ENCODE data around the gene POU2F2.
"Not testable (repeated sequence)": the region's sequence is repeated elsewhere in the genome, so short reads cannot be mapped to it uniquely, and the experiment has no call there.

Gene POU2F2

GRCh38 chr19:42111384-42111783 lies 20.9 kb downstream of the POU2F2 start:
- DNase-seq (ENCODE audit: insufficient read length, low spot score) (no peak), FAIRE-seq (no peak)
- TF ChIP-seq POLR2A (IDR thresholded peaks at IDR 0.05; ENCODE audit: low read depth, low read length): no peak

DNA sequence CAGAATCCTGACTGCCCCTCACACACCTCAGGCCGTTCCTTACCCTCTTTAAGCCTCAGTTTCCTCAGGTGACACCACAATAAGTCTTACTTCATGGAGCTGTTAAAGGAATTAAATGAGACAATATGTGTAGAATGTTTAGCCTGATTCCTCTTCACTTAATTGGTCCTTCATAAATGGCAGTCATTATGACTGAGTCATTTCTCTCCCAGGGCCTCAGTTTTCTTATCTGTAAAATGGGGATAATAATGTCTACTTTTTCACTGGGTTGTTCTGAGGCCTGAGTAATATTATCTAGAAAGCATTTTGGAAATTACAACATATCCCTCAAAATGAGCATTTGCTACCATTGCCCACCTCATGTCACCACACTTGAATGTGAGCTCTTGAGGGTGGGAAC lies 21.6 kb downstream of the POU2F2 start:
- FAIRE-seq (no peak), DNase-seq (ENCODE audit: insufficient read length, low spot score) (no peak)
- no peak for TF ChIP-seq POLR2A (IDR thresholded peaks at IDR 0.05; ENCODE audit: low read depth, low read length)

DNA sequence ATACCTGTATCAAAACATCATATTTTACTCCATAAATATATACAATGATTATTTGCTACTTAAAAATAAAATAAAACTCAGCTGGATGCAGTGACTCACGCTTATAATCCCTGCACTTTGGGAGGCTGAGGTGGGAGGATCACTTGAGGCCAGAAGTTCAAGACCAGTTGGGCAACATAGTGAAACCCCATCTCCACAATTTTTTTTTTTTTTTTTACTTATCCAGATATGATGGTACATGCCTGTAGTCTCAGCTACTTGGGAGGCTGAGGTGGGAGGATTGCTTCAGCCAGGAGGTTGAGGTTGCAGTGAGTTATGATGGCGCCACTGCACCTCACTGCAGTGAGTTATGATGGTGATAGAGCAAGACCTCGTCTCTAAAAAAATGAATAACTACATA lies 22.4 kb downstream of the POU2F2 start:
- no peak for FAIRE-seq
- DNase-seq (ENCODE audit: insufficient read length, low spot score): no peak
- no peak for TF ChIP-seq POLR2A (IDR thresholded peaks at IDR 0.05; ENCODE audit: low read depth, low read length)

- FAIRE-seq (no peak), DNase-seq (ENCODE audit: insufficient read length, low spot score) (peak; percentile 89)
- no peak for TF ChIP-seq POLR2A (IDR thresholded peaks at IDR 0.05; ENCODE audit: low read depth, low read length)
Measured at GRCh38 chr19:42108527-42109389, 23.5 kb downstream of the POU2F2 start.

DNA sequence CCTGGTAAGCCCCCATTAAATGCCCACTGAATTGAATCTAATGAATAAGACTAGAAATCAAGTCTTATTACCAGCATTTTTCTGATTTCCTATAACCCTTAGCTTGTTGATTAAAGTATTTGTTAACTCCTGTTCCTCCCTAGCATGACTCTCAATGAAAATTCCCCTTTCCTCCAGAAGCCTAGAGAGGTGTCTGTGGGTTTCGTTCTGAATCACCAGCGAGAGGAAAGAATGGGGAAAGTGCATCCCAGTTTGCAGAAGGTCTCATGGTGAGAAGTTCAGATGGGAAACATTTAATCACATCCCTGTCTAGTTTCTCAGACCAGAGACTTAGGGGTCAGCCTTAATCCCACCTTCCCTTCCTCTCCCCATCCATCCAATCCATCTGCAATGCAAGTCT lies 26.9 kb downstream of the POU2F2 start:
- DNase-seq (ENCODE audit: insufficient read length, low spot score) (no peak), FAIRE-seq (no peak)
- no peak for TF ChIP-seq POLR2A (IDR thresholded peaks at IDR 0.05; ENCODE audit: low read depth, low read length)

- no peak for FAIRE-seq
Measured at GRCh38 chr19:42102877-42103276, 29.4 kb downstream of the POU2F2 start.

DNA sequence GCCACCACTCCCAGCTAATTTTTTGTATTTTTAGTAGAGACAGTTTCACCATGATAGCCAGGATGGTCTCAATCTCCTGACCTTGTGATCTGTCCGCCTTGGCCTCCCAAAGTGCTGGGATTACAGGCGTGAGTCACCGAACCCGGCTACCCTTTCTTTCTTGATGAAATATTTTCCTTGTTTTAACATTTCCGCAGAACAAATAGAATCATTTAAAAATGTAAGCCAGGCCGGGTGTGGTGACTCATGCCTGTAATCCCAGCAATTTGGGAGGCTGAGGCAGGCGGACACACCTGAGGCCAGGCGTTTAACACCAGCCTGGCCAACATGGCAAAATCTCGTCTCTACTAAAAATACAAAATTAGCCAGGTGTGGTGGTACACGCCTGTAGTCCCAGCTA lies 32.0 kb downstream of the POU2F2 start:
- FAIRE-seq; DNase-seq (ENCODE audit: insufficient read length, low spot score): not testable (repeated sequence)

More at GRCh38 chr19:42102877-42103276, 29.4 kb downstream of the POU2F2 start:
- no peak for DNase-seq (ENCODE audit: insufficient read length, low spot score)
- no peak for TF ChIP-seq POLR2A (IDR thresholded peaks at IDR 0.05; ENCODE audit: low read depth, low read length)

- no peak for DNase-seq (ENCODE audit: insufficient read length, low spot score)
- FAIRE-seq: no peak
- no peak for TF ChIP-seq POLR2A (IDR thresholded peaks at IDR 0.05; ENCODE audit: low read depth, low read length)
Measured at GRCh38 chr19:42099336-42099925, 32.8 kb downstream of the POU2F2 start.

GRCh38 chr19:42098781-42099180 lies 33.5 kb downstream of the POU2F2 start:
- no peak for TF ChIP-seq POLR2A (IDR thresholded peaks at IDR 0.05; ENCODE audit: low read depth, low read length)
- no peak for DNase-seq (ENCODE audit: insufficient read length, low spot score)
- FAIRE-seq: no peak

DNA sequence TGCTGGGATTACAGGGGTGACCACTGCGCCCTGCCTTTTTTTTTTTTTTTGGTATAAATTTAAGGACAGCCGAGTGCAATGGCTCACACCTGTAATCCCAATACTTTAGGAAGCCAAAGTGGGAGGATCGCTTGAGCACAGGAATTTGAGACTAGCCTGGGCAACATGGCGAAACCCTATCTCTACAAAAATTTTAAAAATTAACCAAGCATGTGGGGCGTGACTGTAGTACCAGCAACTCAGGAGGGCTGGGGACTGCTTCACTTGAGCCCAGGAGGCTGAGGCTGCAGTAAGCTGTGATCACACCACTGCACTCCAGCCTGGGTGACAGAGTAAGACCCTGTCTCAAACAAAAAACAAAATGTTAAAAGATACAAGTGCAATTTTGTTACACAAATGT lies 34.8 kb downstream of the POU2F2 start:
- FAIRE-seq (no peak), DNase-seq (ENCODE audit: insufficient read length, low spot score) (no peak)
- TF ChIP-seq POLR2A (IDR thresholded peaks at IDR 0.05; ENCODE audit: low read depth, low read length): no peak

GRCh38 chr19:42096255-42096837 lies 35.9 kb downstream of the POU2F2 start:
- no peak for DNase-seq (ENCODE audit: insufficient read length, low spot score)
- FAIRE-seq: no peak
- TF ChIP-seq POLR2A (IDR thresholded peaks at IDR 0.05; ENCODE audit: low read depth, low read length): no peak

GRCh38 chr19:42095814-42096230 lies 36.4 kb downstream of the POU2F2 start:
- no peak for FAIRE-seq
- TF ChIP-seq POLR2A (IDR thresholded peaks at IDR 0.05; ENCODE audit: low read depth, low read length): no peak
- DNase-seq (ENCODE audit: insufficient read length, low spot score): no peak

GRCh38 chr19:42095142-42095813 lies 37.0 kb downstream of the POU2F2 start:
- no peak for TF ChIP-seq POLR2A (IDR thresholded peaks at IDR 0.05; ENCODE audit: low read depth, low read length)
- FAIRE-seq (no peak), DNase-seq (ENCODE audit: insufficient read length, low spot score) (no peak)

DNA sequence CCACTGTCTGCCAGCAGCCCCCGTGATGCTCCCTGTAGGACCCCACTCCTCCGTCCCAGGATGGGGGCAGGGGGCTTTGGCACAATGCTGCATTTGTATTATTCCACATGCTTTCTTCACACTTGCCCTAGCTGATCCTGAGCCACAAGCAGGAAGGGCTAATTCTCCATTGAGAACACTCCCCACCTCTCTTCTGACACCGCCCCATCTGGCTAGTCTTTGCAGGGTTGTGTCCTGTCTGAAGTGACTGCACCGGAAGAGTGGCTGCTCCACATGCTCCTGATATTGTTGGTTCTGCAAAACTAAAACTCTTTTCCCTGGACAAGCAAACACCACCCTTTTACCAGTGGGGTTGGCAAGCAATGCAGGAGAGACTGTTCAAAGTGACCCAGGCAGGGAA lies 38.3 kb downstream of the POU2F2 start:
- FAIRE-seq: no peak
- no peak for TF ChIP-seq POLR2A (IDR thresholded peaks at IDR 0.05; ENCODE audit: low read depth, low read length)
- DNase-seq (ENCODE audit: insufficient read length, low spot score): no peak
